Neural crest cell (in vitro differentiated cells): ENCODE results near the gene DLG5. TPM values are rescaled to one million over a fixed set of nuclear protein-coding genes. Genes with fewer than 3 reads are reported as not detected.
A peak's percentile ranks its signal among the peaks of the same experiment; 100 is the strongest.

ENCODE experiments used
- DNase-seq: peaks from one replicate; pipeline ENCODE4 v3.0.0; 2021; ENCODE audit warnings: low read depth, mixed read lengths, low spot score
- H3K27ac Mint-ChIP-seq: one replicate; pipeline ENCODE4 v1.8.0; 2021; ENCODE audit warnings: mild to moderate bottlenecking, mixed read lengths; ENCODE audit not compliant: unreplicated experiment
- H3K27me3 Mint-ChIP-seq: 2 replicates; pipeline ENCODE4 v1.8.0; 2021; ENCODE audit warnings: low read depth, mild to moderate bottlenecking, mixed read lengths
- H3K36me3 Mint-ChIP-seq: 2 replicates; pipeline ENCODE4 v1.8.0; 2021; ENCODE audit warnings: low read depth, mild to moderate bottlenecking, mixed read lengths
- H3K4me1 Mint-ChIP-seq: 2 replicates; pipeline ENCODE4 v1.8.0; 2021; ENCODE audit warnings: mixed read lengths
- H3K4me3 Mint-ChIP-seq: one replicate; pipeline ENCODE4 v1.8.0; 2021; ENCODE audit warnings: mild to moderate bottlenecking, mixed read lengths
- H3K9me3 Mint-ChIP-seq: 2 replicates; pipeline ENCODE4 v1.8.0; 2021; ENCODE audit warnings: mixed read lengths
- total RNA-seq: library from RNA; stranded (reverse); gene quantifications from 2 replicates; pipeline ENCODE4 v1.2.1, GENCODE V29; 2021
- TF ChIP-seq, protein P1 (sequence below): fragments of 200-600 bp; sonication (generic); conservative IDR thresholded peaks from 2 replicates; pipeline ENCODE4 v1.5.0; 2021; ENCODE audit warnings: antibody characterized with exemption, mild to moderate bottlenecking

Gene DLG5
- total RNA-seq, 1 donor from 2014 or later, result 87.3 TPM

GRCh38 chr10:77906951-77907421, 19.6 kb downstream of the DLG5 start:
- TF ChIP-seq, protein P1, sequence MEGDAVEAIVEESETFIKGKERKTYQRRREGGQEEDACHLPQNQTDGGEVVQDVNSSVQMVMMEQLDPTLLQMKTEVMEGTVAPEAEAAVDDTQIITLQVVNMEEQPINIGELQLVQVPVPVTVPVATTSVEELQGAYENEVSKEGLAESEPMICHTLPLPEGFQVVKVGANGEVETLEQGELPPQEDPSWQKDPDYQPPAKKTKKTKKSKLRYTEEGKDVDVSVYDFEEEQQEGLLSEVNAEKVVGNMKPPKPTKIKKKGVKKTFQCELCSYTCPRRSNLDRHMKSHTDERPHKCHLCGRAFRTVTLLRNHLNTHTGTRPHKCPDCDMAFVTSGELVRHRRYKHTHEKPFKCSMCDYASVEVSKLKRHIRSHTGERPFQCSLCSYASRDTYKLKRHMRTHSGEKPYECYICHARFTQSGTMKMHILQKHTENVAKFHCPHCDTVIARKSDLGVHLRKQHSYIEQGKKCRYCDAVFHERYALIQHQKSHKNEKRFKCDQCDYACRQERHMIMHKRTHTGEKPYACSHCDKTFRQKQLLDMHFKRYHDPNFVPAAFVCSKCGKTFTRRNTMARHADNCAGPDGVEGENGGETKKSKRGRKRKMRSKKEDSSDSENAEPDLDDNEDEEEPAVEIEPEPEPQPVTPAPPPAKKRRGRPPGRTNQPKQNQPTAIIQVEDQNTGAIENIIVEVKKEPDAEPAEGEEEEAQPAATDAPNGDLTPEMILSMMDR, result no peak
- no peak overlapping the region for H3K4me3 Mint-ChIP-seq
- H3K4me1 Mint-ChIP-seq, result peaks cover 33% of the 10 kb centered on the region
- no peaks in the 10 kb centered on the region for H3K9me3 Mint-ChIP-seq
- no peak overlapping the region for H3K27ac Mint-ChIP-seq
- H3K27me3 Mint-ChIP-seq, result no peaks in the 10 kb centered on the region
- DNase-seq, result no peak
- H3K36me3 Mint-ChIP-seq, result no peaks in the 10 kb centered on the region

- Mint-ChIP-seq H3K27me3 (no peaks in the 10 kb centered on the region), H3K4me1 (peaks cover 33% of the 10 kb centered on the region), H3K27ac (no peak overlapping the region), H3K9me3 (no peaks in the 10 kb centered on the region), H3K4me3 (no peak overlapping the region), H3K36me3 (no peaks in the 10 kb centered on the region)
- TF ChIP-seq, protein P1, result no peak
- DNase-seq, result no peak
These were observed 20.8 kb downstream of the DLG5 start for GRCh38 chr10:77905781-77906180.

- no peak for DNase-seq
- H3K9me3 Mint-ChIP-seq, result no peaks in the 10 kb centered on the region
- H3K27me3 Mint-ChIP-seq, result no peaks in the 10 kb centered on the region
- H3K27ac Mint-ChIP-seq, result peak overlapping the region; percentile 81
- peaks cover 30% of the 10 kb centered on the region for H3K4me1 Mint-ChIP-seq
- H3K4me3 Mint-ChIP-seq, result no peak overlapping the region
- TF ChIP-seq, protein P1, result no peak
- no peaks in the 10 kb centered on the region for H3K36me3 Mint-ChIP-seq
These were observed 21.3 kb downstream of the DLG5 start for GRCh38 chr10:77905086-77905748.

DNA sequence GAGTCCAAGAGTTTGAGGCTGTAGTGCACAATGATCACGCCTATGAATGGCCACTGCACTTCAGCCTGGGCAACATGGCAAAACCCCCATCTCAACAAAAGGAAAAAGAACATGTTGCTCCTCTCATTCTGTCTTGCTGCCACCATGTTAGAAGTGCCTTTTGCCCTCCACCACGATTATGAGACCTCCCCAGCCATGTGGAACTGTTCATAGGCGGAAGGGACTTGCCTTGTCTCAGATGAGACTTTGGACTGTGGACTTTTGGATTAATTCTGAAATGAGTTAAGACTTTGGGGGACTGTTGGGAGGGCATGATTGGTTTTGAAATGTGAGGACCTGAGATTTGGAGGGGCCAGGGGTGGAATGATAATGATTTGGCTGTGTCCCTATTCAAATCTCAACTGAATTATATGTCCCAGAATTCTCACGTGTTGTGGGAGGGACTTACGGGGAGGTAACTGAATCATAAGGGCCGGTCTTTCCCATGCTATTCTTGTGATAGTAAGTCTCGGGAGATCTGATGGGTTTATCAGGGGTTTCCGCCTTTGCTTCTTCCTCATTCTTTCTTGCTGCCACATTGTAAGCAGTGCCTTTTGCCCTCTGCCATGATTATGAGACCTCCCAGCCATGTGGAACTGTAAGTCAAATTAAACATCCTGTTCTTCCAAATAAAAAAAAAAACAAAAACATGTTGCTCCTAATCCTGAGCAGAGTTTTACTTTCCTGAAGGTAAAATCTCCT, 22.3 kb downstream of the DLG5 start:
- Mint-ChIP-seq H3K27me3 (no peaks in the 10 kb centered on the region), H3K36me3 (no peaks in the 10 kb centered on the region), H3K9me3 (no peaks in the 10 kb centered on the region), H3K4me1 (peaks cover 28% of the 10 kb centered on the region), H3K27ac (peak overlapping the region; percentile 75), H3K4me3 (no peak overlapping the region)
- no peak for DNase-seq
- TF ChIP-seq, protein P1, result no peak

- H3K36me3 Mint-ChIP-seq, result no peaks in the 10 kb centered on the region
These were observed 24.4 kb downstream of the DLG5 start for GRCh38 chr10:77902159-77902558.

More at GRCh38 chr10:77902159-77902558, 24.4 kb downstream of the DLG5 start:
- Mint-ChIP-seq H3K4me3 (no peak overlapping the region), H3K4me1 (peaks cover 31% of the 10 kb centered on the region), H3K27me3 (no peaks in the 10 kb centered on the region), H3K9me3 (no peaks in the 10 kb centered on the region), H3K27ac (no peak overlapping the region)
- DNase-seq, result no peak
- TF ChIP-seq, protein P1, result no peak
